GM12878 (cell line): ENCODE data around the gene BCR. TPM values are rescaled to one million over a fixed set of nuclear protein-coding genes. Genes with fewer than 3 reads are reported as not detected.

ENCODE experiments used
- ATAC-seq: fragments of 200-7000 bp; cut with Tn5 transposase; 3 replicates; pipeline ENCODE4 v1.9.1; 2020; ENCODE audit warnings: mild to moderate bottlenecking, moderate library complexity
- BruUV-seq: library from RNA; stranded (reverse); fragments of 400-500 nt; replicated peaks from 2 replicates; lab custom pipeline; 2021; lab: Mats Ljungman, UMichigan
- CTCF ChIA-PET: fragments of 300-600 bp; sonication (Branson Sonifier 250); formaldehyde crosslinking; extraction: SDS; loops from one replicate; lab custom pipeline; 2021; ENCODE audit warnings: inconsistent platforms; lab: Yijun Ruan, JAX
- POLR2A ChIA-PET: fragments of 350-600 bp; formaldehyde crosslinking; extraction: SDS; loops from one replicate; lab custom pipeline; 2021; ENCODE audit warnings: inconsistent platforms; lab: Charles Lee
- RAD21 ChIA-PET: fragments of 300-600 bp; sonication (Branson Sonifier 250); formaldehyde crosslinking; loops from one replicate; lab custom pipeline; 2023; ENCODE audit warnings: antibody characterized with exemption; ENCODE audit not compliant: unreplicated experiment; lab: Charles Lee
- SMC1A ChIA-PET: fragments of 300-600 bp; sonication (Branson Sonifier 250); formaldehyde crosslinking; loops from one replicate; lab custom pipeline; 2023; ENCODE audit not compliant: unreplicated experiment, uncharacterized antibody; lab: Charles Lee
- DNase-seq: peaks from one replicate; pipeline ENCODE4 v3.0.0-alpha.2; 2011; ENCODE audit warnings: low read depth, low spot score
- FAIRE-seq: peaks from 3 replicates; lab custom pipeline; 2011; peaks lifted over from hg19 to GRCh38; lab: Jason Lieb, UNC
- H2AFZ ChIP-seq: 2 replicates; pipeline ENCODE4 v1.6.0; 2011; ENCODE audit warnings: low read depth, low read length, control low read depth; ENCODE audit not compliant: control insufficient read depth
- H3K27ac ChIP-seq: 2 replicates; pipeline ENCODE4 v1.5.1; 2011; ENCODE audit warnings: control low read depth; ENCODE audit not compliant: control insufficient read depth, insufficient read depth
- H3K27me3 ChIP-seq, 2 experiments: replicated peaks in 1 of 2; 2 replicates each; pipeline versions ENCODE4 v1.6.0 to v1.6.1; 2011; ENCODE audit warnings: low read length in 1 of 2; ENCODE audit not compliant: control insufficient read depth in 2 of 2, insufficient read depth in 2 of 2
- H3K36me3 ChIP-seq, 2 experiments: 2 replicates each; pipeline ENCODE4 v1.5.1; 2011; ENCODE audit warnings: low read length in 1 of 2; ENCODE audit not compliant: control insufficient read depth in 2 of 2, insufficient read depth in 2 of 2
- H3K4me1 ChIP-seq: 2 replicates; pipeline ENCODE4 v1.6.1; 2011; ENCODE audit warnings: mild to moderate bottlenecking, low read length, moderate library complexity, mixed read lengths; ENCODE audit not compliant: control insufficient read depth, insufficient read depth
- H3K4me2 ChIP-seq: 2 replicates; pipeline ENCODE4 v1.6.0; 2011; ENCODE audit warnings: control low read depth; ENCODE audit not compliant: control insufficient read depth, insufficient read depth
- H3K4me3 ChIP-seq: fragments of 200-600 bp; sonication (generic); 2 replicates; pipeline ENCODE4 v1.5.1; 2016
- H3K79me2 ChIP-seq: 2 replicates; pipeline ENCODE4 v1.6.0; 2011; ENCODE audit warnings: low read length; ENCODE audit not compliant: control insufficient read depth, insufficient read depth
- H3K9ac ChIP-seq: 2 replicates; pipeline ENCODE4 v1.8.0; 2011; ENCODE audit warnings: low read length, control low read depth, mixed read lengths; ENCODE audit not compliant: control insufficient read depth, insufficient read depth
- H3K9me3 ChIP-seq: replicated peaks from 3 replicates; pipeline ENCODE4 v1.5.1; 2011; ENCODE audit warnings: mild to moderate bottlenecking, low read length; ENCODE audit not compliant: control insufficient read depth, insufficient read depth
- H4K20me1 ChIP-seq: 2 replicates; pipeline ENCODE4 v1.6.0; 2011; ENCODE audit not compliant: control insufficient read depth, insufficient read depth
- CEBPB ChIP-seq, 2 experiments: fragments of 150-350 bp in 1 of 2; IDR thresholded peaks; 2 replicates each; pipeline ENCODE4 v1.6.1; 2012 to 2014; ENCODE audit warnings: low read depth in 2 of 2, low read length in 2 of 2, borderline replicate concordance in 1 of 2, inconsistent platforms in 1 of 2
- ETV6 ChIP-seq, 2 experiments: fragments of 450-650 bp in 1 of 2; IDR thresholded peaks in 1 of 2; conservative IDR thresholded peaks in 1 of 2; 2 replicates each; pipeline ENCODE4 v1.6.1; 2014; ENCODE audit warnings: antibody characterized with exemption in 1 of 2, borderline replicate concordance in 1 of 2, low read depth in 1 of 2, mild to moderate bottlenecking in 1 of 2, moderate library complexity in 1 of 2
- IRF4 ChIP-seq: IDR thresholded peaks from 2 replicates; pipeline ENCODE4 v1.6.1; 2011; ENCODE audit warnings: low read depth, low read length
- KDM1A ChIP-seq: fragments of 200-600 bp; sonication (generic); IDR thresholded peaks from 2 replicates; pipeline ENCODE4 v1.6.1; 2016; ENCODE audit warnings: borderline replicate concordance
- LARP7 ChIP-seq: fragments of 450-650 bp; IDR thresholded peaks from 2 replicates; pipeline ENCODE4 v1.6.1; 2017; ENCODE audit warnings: mild to moderate bottlenecking
- MTA2 ChIP-seq: fragments of 450-650 bp; IDR thresholded peaks from 2 replicates; pipeline ENCODE4 v1.6.1; 2016; ENCODE audit warnings: low read depth, mild to moderate bottlenecking, moderate library complexity
- NFXL1 ChIP-seq: fragments of 450-650 bp; IDR thresholded peaks from 2 replicates; pipeline ENCODE4 v1.6.1; 2017; ENCODE audit warnings: antibody characterized with exemption, mild to moderate bottlenecking, borderline replicate concordance
- NR2C2 ChIP-seq: IDR thresholded peaks from 2 replicates; pipeline ENCODE4 v1.6.1; 2011; ENCODE audit warnings: borderline replicate concordance, low read depth; ENCODE audit not compliant: control insufficient read depth, insufficient read length
- POLR2AphosphoS5 ChIP-seq: IDR thresholded peaks from 2 replicates; pipeline ENCODE4 v1.6.1; 2011; ENCODE audit warnings: mild to moderate bottlenecking, low read length, inconsistent platforms
- RELA ChIP-seq: fragments of 450-650 bp; IDR thresholded peaks from 2 replicates; pipeline ENCODE4 v1.8.0; 2014; ENCODE audit warnings: borderline replicate concordance; ENCODE audit not compliant: partially characterized antibody
- SMC3 ChIP-seq: IDR thresholded peaks from 2 replicates; pipeline ENCODE4 v1.6.1; 2011; ENCODE audit warnings: low read length, improper control_type of control experiment, borderline replicate concordance
- SP1 ChIP-seq: IDR thresholded peaks from one replicate; pipeline ENCODE4 v1.6.1; 2011; ENCODE audit warnings: low read depth, low read length
- SUPT20H ChIP-seq: IDR thresholded peaks from 2 replicates; pipeline ENCODE4 v1.6.1; 2011; ENCODE audit warnings: low read depth, mild to moderate bottlenecking, low read length, moderate library complexity, borderline replicate concordance; ENCODE audit not compliant: control insufficient read depth
- TARDBP ChIP-seq: IDR thresholded peaks from 2 replicates; pipeline ENCODE4 v1.6.1; 2016; ENCODE audit warnings: borderline replicate concordance
- TBL1XR1 ChIP-seq: IDR thresholded peaks from 2 replicates; pipeline ENCODE4 v1.6.1; 2012; ENCODE audit warnings: low read depth, low read length, improper control_type of control experiment
- TCF12 ChIP-seq: IDR thresholded peaks from 2 replicates; pipeline ENCODE4 v1.6.1; 2011; ENCODE audit warnings: low read depth, mild to moderate bottlenecking, low read length
- ZNF384 ChIP-seq: IDR thresholded peaks from 2 replicates; pipeline ENCODE4 v1.6.1; 2012; ENCODE audit warnings: low read depth, mild to moderate bottlenecking, low read length, improper control_type of control experiment, borderline replicate concordance
- WGBS: methylation state at CpG from one replicate; pipeline ENCODE4 v1.1.6; 2016; ENCODE audit warnings: low lambda C conversion rate; ENCODE audit not compliant: insufficient replicate concordance, insufficient coverage; ENCODE audit errors: missing lambda C conversion rate; 5-methylcytosine and 5-hydroxymethylcytosine counted together
- in situ Hi-C: fragments of 300-500 bp; cut with MboI; formaldehyde crosslinking; loops from 9 replicates; pipeline ENCODE4 v1.14.3; 2018; ENCODE audit warnings: mixed read lengths
- intact Hi-C: fragments of 100-400 bp; cut with micrococcal nuclease; formaldehyde crosslinking; loops from one replicate; pipeline ENCODE4 v1.14.2; 2022; ENCODE audit not compliant: unreplicated experiment
- polyA plus RNA-seq, 11 experiments: library from polyadenylated mRNA; depleted of rRNA in 4 of 11; unstranded in 6 of 11; stranded (reverse) in 5 of 11; fragments of >200 nt; fragmentation: Nextera tagmentation in 4 of 11; fragmentation: Illumina TruSeq in 1 of 11; extraction: Ambion mirVana in 4 of 11; extraction: Trizol in 1 of 11; gene quantifications; 1 replicate in 1 of 11; 2 replicates in 10 of 11; pipeline versions ENCODE4 v1.2.1 to v1.2.3, GENCODE V29; 2011 to 2016; ENCODE audit warnings: inconsistent platforms in 2 of 11, missing spikeins in 2 of 11, low read depth in 1 of 11
- total RNA-seq, 4 experiments: library from RNA; depleted of rRNA in 3 of 4; stranded (reverse); fragments of >200 nt in 3 of 4; fragmentation: Illumina TruSeq in 1 of 4; extraction: Trizol in 1 of 4; gene quantifications; 2 replicates each; pipeline versions ENCODE4 v1.2.1 to v1.2.3, GENCODE V29; 2013 to 2021
- TF ChIP-seq, protein P1 (sequence below): IDR thresholded peaks from 2 replicates; pipeline ENCODE4 v1.6.1; 2011; ENCODE audit warnings: mild to moderate bottlenecking, low read depth, low read length, moderate library complexity; ENCODE audit not compliant: insufficient replicate concordance
- TF ChIP-seq, protein P2 (sequence below): fragments of 450-650 bp; IDR thresholded peaks from 2 replicates; pipeline ENCODE4 v1.6.1; 2017; ENCODE audit warnings: mild to moderate bottlenecking, low read depth, inconsistent platforms; ENCODE audit not compliant: poor library complexity, severe bottlenecking

Gene BCR
- total and polyA plus RNA-seq, 10 of the 15 experiments (the other 5 are each of a cell fraction or from before 2014, with no cell fraction given) = 1.7 to 64.7 (median 18.4) TPM

DNA sequence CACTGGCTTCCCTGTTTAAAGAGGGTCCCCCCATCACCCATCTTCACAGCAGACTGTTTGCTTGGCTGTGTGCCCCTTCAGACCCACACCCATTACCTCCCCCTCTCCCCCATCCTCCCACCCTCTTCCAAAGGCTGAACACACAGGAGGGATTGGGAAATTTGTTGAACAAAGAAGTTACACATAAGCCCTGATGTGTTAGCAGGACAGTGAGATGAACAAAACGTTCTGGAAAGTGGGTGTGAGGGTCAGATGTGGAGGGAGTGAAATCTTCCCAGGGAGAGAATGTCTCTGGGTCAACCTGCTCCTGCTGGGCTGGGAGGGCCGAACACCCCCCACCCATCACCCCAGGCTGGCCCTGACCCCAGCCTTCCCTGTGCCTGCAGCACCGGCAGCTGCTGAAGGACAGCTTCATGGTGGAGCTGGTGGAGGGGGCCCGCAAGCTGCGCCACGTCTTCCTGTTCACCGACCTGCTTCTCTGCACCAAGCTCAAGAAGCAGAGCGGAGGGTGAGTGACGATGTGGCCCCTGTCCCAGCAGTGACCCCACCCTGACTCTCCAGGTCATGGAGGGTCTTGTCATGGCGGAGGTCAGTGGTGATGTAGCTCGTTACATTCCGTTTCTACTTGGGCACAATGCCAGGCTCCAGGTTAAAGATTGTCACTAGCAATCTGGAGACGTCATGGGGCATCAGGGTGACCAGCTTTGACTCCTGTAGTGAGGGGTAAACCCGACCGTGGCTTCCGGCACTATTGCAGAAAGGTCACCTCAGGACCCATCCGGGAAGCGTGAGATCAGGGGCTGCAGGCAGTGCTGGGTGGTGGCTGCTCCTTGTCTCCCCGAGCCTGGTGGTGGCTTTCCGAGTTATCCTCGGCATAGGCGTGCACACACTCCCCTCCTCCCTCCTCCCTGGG is 103.5 kb downstream of the BCR start:
- no peak overlapping the region for H2AFZ ChIP-seq
- no peaks in the 10 kb centered on the region for H4K20me1 ChIP-seq
- ChIA-PET RAD21 (interaction anchor here (6.0 kb wide), 1 partner anchor 106 kb away, joined by 167 read pairs; the partner anchor contains the start of gene BCR), POLR2A (no interaction called here), CTCF (interaction anchor here (1.3 to 3.1 kb wide), 2 partner anchors 106 to 325 kb away, joined by 7 to 13 read pairs; no protein-coding TSS in a partner anchor), SMC1A (interaction anchor here (3.1 kb wide), 1 partner anchor 106 kb away, joined by 57 read pairs; no protein-coding TSS in a partner anchor)
- H3K4me3 ChIP-seq = no peak overlapping the region
- no TSS peak for BruUV-seq
- in situ Hi-C loops (loop anchor here (5.0 to 25.0 kb wide), 2 partner anchors 317 to 472 kb away; no protein-coding TSS in a partner anchor), intact Hi-C loops (no loop called here)
- H3K4me1 ChIP-seq = peaks cover 11% of the 10 kb centered on the region
- H3K27me3 ChIP-seq = no peaks in the 10 kb centered on the region
- WGBS = 75% methylated on average over 22 of the region's 22 CpGs
- peaks cover 4 to 24% of the 10 kb centered on the region in 2 experiments; a peak in 3 of 4 replicates for H3K36me3 ChIP-seq
- no peaks in the 10 kb centered on the region for H3K9me3 ChIP-seq
- no peaks in the 10 kb centered on the region for H3K79me2 ChIP-seq
- no peak overlapping the region for H3K9ac ChIP-seq
- FAIRE-seq (no peak), DNase-seq (no peak), ATAC-seq (no peak)
- H3K4me2 ChIP-seq = no peak overlapping the region
- TF ChIP-seq TCF12 = no peak
- no peak for TF ChIP-seq CEBPB (IDR thresholded peaks at IDR 0.05; ENCODE audit: borderline replicate concordance in 1 of 2, low read depth in 2 of 2, low read length in 2 of 2)
- TF ChIP-seq IRF4 = no peak
- TF ChIP-seq, protein P1, sequence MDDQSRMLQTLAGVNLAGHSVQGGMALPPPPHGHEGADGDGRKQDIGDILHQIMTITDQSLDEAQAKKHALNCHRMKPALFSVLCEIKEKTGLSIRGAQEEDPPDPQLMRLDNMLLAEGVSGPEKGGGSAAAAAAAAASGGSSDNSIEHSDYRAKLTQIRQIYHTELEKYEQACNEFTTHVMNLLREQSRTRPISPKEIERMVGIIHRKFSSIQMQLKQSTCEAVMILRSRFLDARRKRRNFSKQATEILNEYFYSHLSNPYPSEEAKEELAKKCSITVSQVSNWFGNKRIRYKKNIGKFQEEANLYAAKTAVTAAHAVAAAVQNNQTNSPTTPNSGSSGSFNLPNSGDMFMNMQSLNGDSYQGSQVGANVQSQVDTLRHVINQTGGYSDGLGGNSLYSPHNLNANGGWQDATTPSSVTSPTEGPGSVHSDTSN = no peak
- no peak for TF ChIP-seq SP1
- TF ChIP-seq RELA = no peak
- TF ChIP-seq TBL1XR1 = no peak
- TF ChIP-seq, protein P2, sequence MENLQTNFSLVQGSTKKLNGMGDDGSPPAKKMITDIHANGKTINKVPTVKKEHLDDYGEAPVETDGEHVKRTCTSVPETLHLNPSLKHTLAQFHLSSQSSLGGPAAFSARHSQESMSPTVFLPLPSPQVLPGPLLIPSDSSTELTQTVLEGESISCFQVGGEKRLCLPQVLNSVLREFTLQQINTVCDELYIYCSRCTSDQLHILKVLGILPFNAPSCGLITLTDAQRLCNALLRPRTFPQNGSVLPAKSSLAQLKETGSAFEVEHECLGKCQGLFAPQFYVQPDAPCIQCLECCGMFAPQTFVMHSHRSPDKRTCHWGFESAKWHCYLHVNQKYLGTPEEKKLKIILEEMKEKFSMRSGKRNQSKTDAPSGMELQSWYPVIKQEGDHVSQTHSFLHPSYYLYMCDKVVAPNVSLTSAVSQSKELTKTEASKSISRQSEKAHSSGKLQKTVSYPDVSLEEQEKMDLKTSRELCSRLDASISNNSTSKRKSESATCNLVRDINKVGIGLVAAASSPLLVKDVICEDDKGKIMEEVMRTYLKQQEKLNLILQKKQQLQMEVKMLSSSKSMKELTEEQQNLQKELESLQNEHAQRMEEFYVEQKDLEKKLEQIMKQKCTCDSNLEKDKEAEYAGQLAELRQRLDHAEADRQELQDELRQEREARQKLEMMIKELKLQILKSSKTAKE = no peak
- no peak for TF ChIP-seq TARDBP
- no peak for TF ChIP-seq KDM1A
- no peak for TF ChIP-seq NR2C2
- TF ChIP-seq NFXL1 = no peak
- no peak for TF ChIP-seq MTA2
- no peak for TF ChIP-seq POLR2AphosphoS5
- TF ChIP-seq ETV6 (conservative IDR thresholded peaks at IDR 0.05 in 1 of 2, IDR thresholded peaks at IDR 0.05 in 1 of 2; ENCODE audit: borderline replicate concordance in 1 of 2, low read depth in 1 of 2) = no peak
- no peak for TF ChIP-seq ZNF384
- no peak for TF ChIP-seq SUPT20H
- no peak for TF ChIP-seq SMC3
- TF ChIP-seq LARP7 = no peak
- H3K27ac ChIP-seq = no peak overlapping the region
